ENCODE data around the gene TMEM260. TPM values are rescaled to one million over a fixed set of nuclear protein-coding genes. Genes with fewer than 3 reads are reported as not detected.
"Not testable (repeated sequence)": the region's sequence is repeated elsewhere in the genome, so short reads cannot be mapped to it uniquely, and the experiment has no call there.

The TMEM260 gene
- total and polyA plus RNA-seq, 2 experiments from 2014 or later: 13.3 to 22.9 TPM

DNA sequence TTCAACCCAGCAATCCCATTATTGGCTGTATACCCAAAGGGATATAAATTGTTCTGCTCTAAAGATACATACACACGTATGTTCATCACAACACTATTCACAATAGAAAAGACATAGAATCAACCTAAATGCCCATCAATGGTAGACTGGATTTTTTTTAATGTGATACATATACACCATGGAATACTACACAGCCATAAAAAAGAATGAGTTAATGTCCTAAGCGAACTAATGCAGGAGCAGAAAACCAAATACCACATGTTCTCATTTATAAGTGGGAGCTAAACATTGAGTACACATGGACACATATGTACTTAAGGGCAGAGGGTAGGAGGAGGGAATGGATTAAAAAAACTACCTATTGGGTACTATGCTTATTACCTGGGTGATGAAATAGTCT, 32.1 kb downstream of the TMEM260 start:
- peaks cover 22% of the 10 kb centered on the region for H3K36me3 Mint-ChIP-seq (ENCODE audit: low read depth)
- H2AFZ ChIP-seq; H3K4me1 Mint-ChIP-seq; H3K79me2 ChIP-seq (replicated peaks; ENCODE audit: insufficient read depth); ATAC-seq; H3K4me1 ChIP-seq (ENCODE audit: insufficient read depth); H3K27me3 Mint-ChIP-seq (ENCODE audit: insufficient read depth, low read depth, poor library complexity); H3K4me3 Mint-ChIP-seq; DNase-seq (ENCODE audit: low spot score); H3F3A ChIP-seq (replicated peaks; ENCODE audit: low read depth); H3K27ac Mint-ChIP-seq; H3K27me3 ChIP-seq (ENCODE audit: insufficient read depth); H3K9me3 Mint-ChIP-seq; H3K27ac ChIP-seq (ENCODE audit: low read depth); H3K9me2 ChIP-seq (ENCODE audit: insufficient read depth); H3K4me2 ChIP-seq; H4K20me1 ChIP-seq (replicated peaks; ENCODE audit: insufficient read depth); H3K4me3 ChIP-seq: not testable (repeated sequence)
- H3K36me3 ChIP-seq (ENCODE audit: insufficient read depth): peaks cover 13% of the 10 kb centered on the region; the same call in 1 of the 2 replicates

DNA sequence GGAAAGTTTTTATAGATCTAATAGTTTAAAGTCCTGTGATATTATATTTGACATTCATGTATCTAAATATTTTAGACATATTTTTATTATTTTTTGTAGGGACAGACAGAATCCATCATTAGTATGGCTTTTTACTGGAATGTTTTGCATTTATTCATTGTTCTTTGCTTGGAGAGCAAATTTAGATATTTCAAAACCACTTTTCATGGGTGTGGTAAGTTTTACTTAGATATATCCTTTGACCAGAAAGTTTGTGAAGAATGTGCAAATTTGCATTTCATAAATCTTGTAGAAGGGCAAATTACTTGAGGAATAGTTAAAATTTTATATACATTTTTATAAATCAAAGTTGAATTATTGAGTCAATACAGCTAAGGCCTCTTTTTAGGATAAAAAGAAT, 37.5 kb downstream of the TMEM260 start:
- H4K20me1 ChIP-seq (replicated peaks; ENCODE audit: insufficient read depth): no peaks in the 10 kb centered on the region
- H3K36me3 ChIP-seq (ENCODE audit: insufficient read depth): 0 out of 2 replicates have a peak, but pooled peaks cover 4% of the 10 kb centered on the region
- no peak overlapping the region for H3K27ac ChIP-seq (ENCODE audit: low read depth)
- H3K27me3 ChIP-seq (ENCODE audit: insufficient read depth): no peaks in the 10 kb centered on the region
- H2AFZ ChIP-seq: no peak overlapping the region
- H3F3A ChIP-seq (replicated peaks; ENCODE audit: low read depth): no peaks in the 10 kb centered on the region
- H3K36me3 Mint-ChIP-seq (ENCODE audit: low read depth): peaks cover 7% of the 10 kb centered on the region; the same call in 2 of the 3 replicates
- H3K9me2 ChIP-seq (ENCODE audit: insufficient read depth): no peaks in the 10 kb centered on the region
- H3K27ac Mint-ChIP-seq: no peak overlapping the region
- no peaks in the 10 kb centered on the region for H3K27me3 Mint-ChIP-seq (ENCODE audit: insufficient read depth, low read depth, poor library complexity)
- no peak overlapping the region for H3K4me3 ChIP-seq
- H3K4me1 ChIP-seq (ENCODE audit: insufficient read depth): no peaks in the 10 kb centered on the region
- TF ChIP-seq ZNF114 (CRISPR knock-in tag; IDR thresholded peaks at IDR 0.05): no peak
- TF ChIP-seq, protein P1, sequence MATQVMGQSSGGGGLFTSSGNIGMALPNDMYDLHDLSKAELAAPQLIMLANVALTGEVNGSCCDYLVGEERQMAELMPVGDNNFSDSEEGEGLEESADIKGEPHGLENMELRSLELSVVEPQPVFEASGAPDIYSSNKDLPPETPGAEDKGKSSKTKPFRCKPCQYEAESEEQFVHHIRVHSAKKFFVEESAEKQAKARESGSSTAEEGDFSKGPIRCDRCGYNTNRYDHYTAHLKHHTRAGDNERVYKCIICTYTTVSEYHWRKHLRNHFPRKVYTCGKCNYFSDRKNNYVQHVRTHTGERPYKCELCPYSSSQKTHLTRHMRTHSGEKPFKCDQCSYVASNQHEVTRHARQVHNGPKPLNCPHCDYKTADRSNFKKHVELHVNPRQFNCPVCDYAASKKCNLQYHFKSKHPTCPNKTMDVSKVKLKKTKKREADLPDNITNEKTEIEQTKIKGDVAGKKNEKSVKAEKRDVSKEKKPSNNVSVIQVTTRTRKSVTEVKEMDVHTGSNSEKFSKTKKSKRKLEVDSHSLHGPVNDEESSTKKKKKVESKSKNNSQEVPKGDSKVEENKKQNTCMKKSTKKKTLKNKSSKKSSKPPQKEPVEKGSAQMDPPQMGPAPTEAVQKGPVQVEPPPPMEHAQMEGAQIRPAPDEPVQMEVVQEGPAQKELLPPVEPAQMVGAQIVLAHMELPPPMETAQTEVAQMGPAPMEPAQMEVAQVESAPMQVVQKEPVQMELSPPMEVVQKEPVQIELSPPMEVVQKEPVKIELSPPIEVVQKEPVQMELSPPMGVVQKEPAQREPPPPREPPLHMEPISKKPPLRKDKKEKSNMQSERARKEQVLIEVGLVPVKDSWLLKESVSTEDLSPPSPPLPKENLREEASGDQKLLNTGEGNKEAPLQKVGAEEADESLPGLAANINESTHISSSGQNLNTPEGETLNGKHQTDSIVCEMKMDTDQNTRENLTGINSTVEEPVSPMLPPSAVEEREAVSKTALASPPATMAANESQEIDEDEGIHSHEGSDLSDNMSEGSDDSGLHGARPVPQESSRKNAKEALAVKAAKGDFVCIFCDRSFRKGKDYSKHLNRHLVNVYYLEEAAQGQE (IDR thresholded peaks at IDR 0.05; ENCODE audit: unreplicated experiment): no peak
- no peak for TF ChIP-seq STAT1 (IDR thresholded peaks at IDR 0.05; ENCODE audit: unreplicated experiment)
- TF ChIP-seq, protein P2, sequence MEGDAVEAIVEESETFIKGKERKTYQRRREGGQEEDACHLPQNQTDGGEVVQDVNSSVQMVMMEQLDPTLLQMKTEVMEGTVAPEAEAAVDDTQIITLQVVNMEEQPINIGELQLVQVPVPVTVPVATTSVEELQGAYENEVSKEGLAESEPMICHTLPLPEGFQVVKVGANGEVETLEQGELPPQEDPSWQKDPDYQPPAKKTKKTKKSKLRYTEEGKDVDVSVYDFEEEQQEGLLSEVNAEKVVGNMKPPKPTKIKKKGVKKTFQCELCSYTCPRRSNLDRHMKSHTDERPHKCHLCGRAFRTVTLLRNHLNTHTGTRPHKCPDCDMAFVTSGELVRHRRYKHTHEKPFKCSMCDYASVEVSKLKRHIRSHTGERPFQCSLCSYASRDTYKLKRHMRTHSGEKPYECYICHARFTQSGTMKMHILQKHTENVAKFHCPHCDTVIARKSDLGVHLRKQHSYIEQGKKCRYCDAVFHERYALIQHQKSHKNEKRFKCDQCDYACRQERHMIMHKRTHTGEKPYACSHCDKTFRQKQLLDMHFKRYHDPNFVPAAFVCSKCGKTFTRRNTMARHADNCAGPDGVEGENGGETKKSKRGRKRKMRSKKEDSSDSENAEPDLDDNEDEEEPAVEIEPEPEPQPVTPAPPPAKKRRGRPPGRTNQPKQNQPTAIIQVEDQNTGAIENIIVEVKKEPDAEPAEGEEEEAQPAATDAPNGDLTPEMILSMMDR (conservative IDR thresholded peaks at IDR 0.05; ENCODE audit: low read depth in 2 of 2): no peak
- no peak overlapping the region for H3K4me2 ChIP-seq
- no peaks in the 10 kb centered on the region for H3K79me2 ChIP-seq (replicated peaks; ENCODE audit: insufficient read depth)
- no peak for ATAC-seq
- no peaks in the 10 kb centered on the region for H3K4me1 Mint-ChIP-seq
- H3K9me3 Mint-ChIP-seq: no peaks in the 10 kb centered on the region
- no peak overlapping the region for H3K4me3 Mint-ChIP-seq
- DNase-seq (ENCODE audit: low spot score): no peak

DNA sequence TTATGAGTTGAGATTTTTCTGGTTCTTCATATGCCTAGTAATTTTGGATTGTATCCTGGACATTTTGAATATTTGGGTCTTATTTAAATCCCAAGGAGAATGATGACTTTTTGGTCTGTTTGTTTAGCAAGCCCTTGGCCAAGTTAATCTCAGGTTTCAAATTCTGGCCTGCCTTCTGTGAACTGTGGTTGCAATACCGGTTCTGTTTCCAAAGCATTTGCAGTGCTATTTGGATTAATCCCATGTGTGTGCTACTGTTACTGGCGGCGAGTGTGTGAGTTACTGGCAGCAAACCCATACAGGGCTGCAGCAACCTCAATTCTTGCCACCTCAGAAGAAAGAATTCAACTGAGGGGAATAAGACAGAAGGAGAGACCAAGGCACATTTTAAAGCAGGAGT, 51.1 kb downstream of the TMEM260 start:
- Histone ChIP-seq H3K4me1 (ENCODE audit: insufficient read depth) (no peaks in the 10 kb centered on the region), H3K9me2 (ENCODE audit: insufficient read depth) (no peaks in the 10 kb centered on the region; the same call in 1 of the 2 replicates), H3K4me3 (no peak overlapping the region), H3K36me3 (ENCODE audit: insufficient read depth) (peaks cover 15% of the 10 kb centered on the region; the same call in 1 of the 2 replicates), H3F3A (replicated peaks; ENCODE audit: low read depth) (no peaks in the 10 kb centered on the region), H3K4me2 (no peak overlapping the region), H2AFZ (no peak overlapping the region), H3K27ac (ENCODE audit: low read depth) (no peak overlapping the region), H3K79me2 (replicated peaks; ENCODE audit: insufficient read depth) (no peaks in the 10 kb centered on the region), H3K27me3 (ENCODE audit: insufficient read depth) (no peaks in the 10 kb centered on the region), H4K20me1 (replicated peaks; ENCODE audit: insufficient read depth) (no peaks in the 10 kb centered on the region)
- no peak overlapping the region for H3K4me3 Mint-ChIP-seq
- no peak overlapping the region for H3K27ac Mint-ChIP-seq
- peaks cover 67% of the 10 kb centered on the region for H3K36me3 Mint-ChIP-seq (ENCODE audit: low read depth)
- peaks cover 16% of the 10 kb centered on the region for H3K9me3 Mint-ChIP-seq
- no peak for ATAC-seq
- H3K27me3 Mint-ChIP-seq (ENCODE audit: insufficient read depth, low read depth, poor library complexity): no peaks in the 10 kb centered on the region
- no peaks in the 10 kb centered on the region for H3K4me1 Mint-ChIP-seq
- DNase-seq (ENCODE audit: low spot score): no peak
- TF ChIP-seq CREB1 (CRISPR knock-in tag; IDR thresholded peaks at IDR 0.05; ENCODE audit: low read depth) (no peak), STAT1 (IDR thresholded peaks at IDR 0.05; ENCODE audit: unreplicated experiment) (no peak), POLR2AphosphoS5 (IDR thresholded peaks at IDR 0.05; ENCODE audit: low read depth) (no peak), NANOG (IDR thresholded peaks at IDR 0.05; ENCODE audit: borderline replicate concordance) (no peak), ZNF114 (CRISPR knock-in tag; IDR thresholded peaks at IDR 0.05) (no peak), EZH2phosphoT487 (IDR thresholded peaks at IDR 0.05; ENCODE audit: unreplicated experiment) (no peak), EZH2 (IDR thresholded peaks at IDR 0.05; ENCODE audit: low read depth, unreplicated experiment) (no peak)
- TF ChIP-seq, protein P1 (IDR thresholded peaks at IDR 0.05; ENCODE audit: unreplicated experiment): no peak
- TF ChIP-seq, protein P3, sequence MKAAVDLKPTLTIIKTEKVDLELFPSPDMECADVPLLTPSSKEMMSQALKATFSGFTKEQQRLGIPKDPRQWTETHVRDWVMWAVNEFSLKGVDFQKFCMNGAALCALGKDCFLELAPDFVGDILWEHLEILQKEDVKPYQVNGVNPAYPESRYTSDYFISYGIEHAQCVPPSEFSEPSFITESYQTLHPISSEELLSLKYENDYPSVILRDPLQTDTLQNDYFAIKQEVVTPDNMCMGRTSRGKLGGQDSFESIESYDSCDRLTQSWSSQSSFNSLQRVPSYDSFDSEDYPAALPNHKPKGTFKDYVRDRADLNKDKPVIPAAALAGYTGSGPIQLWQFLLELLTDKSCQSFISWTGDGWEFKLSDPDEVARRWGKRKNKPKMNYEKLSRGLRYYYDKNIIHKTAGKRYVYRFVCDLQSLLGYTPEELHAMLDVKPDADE (IDR thresholded peaks at IDR 0.05): no peak
